H9 (cell line): Measurements from ENCODE around the gene C17orf114.

Experiments
- DNase-seq: peaks from one replicate; pipeline ENCODE4 v3.0.0-alpha.2; 2017
- H2AFZ ChIP-seq: one replicate; pipeline ENCODE4 v1.6.1; 2013; ENCODE audit warnings: mild to moderate bottlenecking, low read length, control low read depth, moderate library complexity
- H2AK5ac ChIP-seq: 2 replicates; pipeline ENCODE4 v1.6.1; 2013; ENCODE audit warnings: low read length, control low read depth, mixed read lengths; ENCODE audit not compliant: insufficient read length
- H2BK120ac ChIP-seq: one replicate; pipeline ENCODE4 v1.6.1; 2013; ENCODE audit warnings: low read depth, mild to moderate bottlenecking, low read length, control low read depth, inconsistent platforms; ENCODE audit not compliant: poor library complexity, severe bottlenecking
- H2BK12ac ChIP-seq: 2 replicates; pipeline ENCODE4 v1.6.1; 2013; ENCODE audit warnings: low read length, control low read depth, mixed read lengths, low read depth; ENCODE audit not compliant: insufficient read length
- H2BK15ac ChIP-seq: 2 replicates; pipeline ENCODE4 v1.6.1; 2013; ENCODE audit warnings: low read depth, low read length, control low read depth
- H2BK20ac ChIP-seq: one replicate; pipeline ENCODE4 v1.6.1; 2013; ENCODE audit warnings: low read depth, mild to moderate bottlenecking, low read length, control low read depth, inconsistent platforms; ENCODE audit not compliant: poor library complexity, severe bottlenecking
- H2BK5ac ChIP-seq: 2 replicates; pipeline ENCODE4 v1.6.1; 2013; ENCODE audit warnings: low read length, control low read depth, mixed read lengths; ENCODE audit not compliant: insufficient read length
- H3K14ac ChIP-seq: 2 replicates; pipeline ENCODE4 v1.6.1; 2013; ENCODE audit warnings: low read length, control low read depth; ENCODE audit not compliant: insufficient read depth
- H3K18ac ChIP-seq: 2 replicates; pipeline ENCODE4 v1.6.1; 2013; ENCODE audit warnings: low read depth, mild to moderate bottlenecking, mixed read lengths, low read length, control low read depth; ENCODE audit not compliant: insufficient read length
- H3K23ac ChIP-seq: 2 replicates; pipeline ENCODE4 v1.6.1; 2013; ENCODE audit warnings: low read length, control low read depth, mixed read lengths, low read depth; ENCODE audit not compliant: insufficient read length
- H3K23me2 ChIP-seq: 2 replicates; pipeline ENCODE4 v1.6.1; 2013; ENCODE audit warnings: low read depth, mild to moderate bottlenecking, mixed read lengths, low read length, control low read depth; ENCODE audit not compliant: insufficient read length, poor library complexity, severe bottlenecking
- H3K27ac ChIP-seq: 2 replicates; pipeline ENCODE4 v1.5.1; 2013; ENCODE audit warnings: low read length, control low read depth, mixed read lengths, low read depth; ENCODE audit not compliant: insufficient read length
- H3K27me3 ChIP-seq: 2 replicates; pipeline ENCODE4 v1.6.1; 2013; ENCODE audit warnings: low read length, control low read depth, inconsistent platforms; ENCODE audit not compliant: insufficient read depth
- H3K4ac ChIP-seq: 2 replicates; pipeline ENCODE4 v1.6.1; 2013; ENCODE audit warnings: low read depth, mild to moderate bottlenecking, control low read depth, inconsistent platforms, low read length, moderate library complexity
- H3K4me1 ChIP-seq: 2 replicates; pipeline ENCODE4 v1.6.1; 2013; ENCODE audit warnings: low read length, control low read depth, inconsistent platforms; ENCODE audit not compliant: insufficient read depth
- H3K4me2 ChIP-seq: 2 replicates; pipeline ENCODE4 v1.6.1; 2013; ENCODE audit warnings: low read length, control low read depth, mixed read lengths; ENCODE audit not compliant: insufficient read length, insufficient read depth
- H3K56ac ChIP-seq: 2 replicates; pipeline ENCODE4 v1.6.1; 2013; ENCODE audit warnings: low read depth, mild to moderate bottlenecking, mixed read lengths, low read length, control low read depth; ENCODE audit not compliant: insufficient read length
- H3K79me1 ChIP-seq: 2 replicates; pipeline ENCODE4 v1.6.1; 2013; ENCODE audit warnings: low read depth, mild to moderate bottlenecking, moderate library complexity, low read length, control low read depth, inconsistent platforms; ENCODE audit not compliant: insufficient read depth, poor library complexity, severe bottlenecking
- H3K79me2 ChIP-seq: 2 replicates; pipeline ENCODE4 v1.6.1; 2013; ENCODE audit warnings: low read length, control low read depth, inconsistent platforms; ENCODE audit not compliant: insufficient read depth
- H3K9ac ChIP-seq: 2 replicates; pipeline ENCODE4 v1.6.1; 2013; ENCODE audit warnings: low read length, control low read depth, mixed read lengths; ENCODE audit not compliant: insufficient read length; ENCODE audit errors: extremely low read depth
- H3K9me3 ChIP-seq: one replicate; pipeline ENCODE4 v1.6.1; 2013; ENCODE audit warnings: low read depth, low read length, inconsistent platforms; ENCODE audit not compliant: control insufficient read depth
- H3T11ph ChIP-seq: one replicate; pipeline ENCODE4 v1.6.1; 2013; ENCODE audit warnings: mild to moderate bottlenecking, low read length, control low read depth, inconsistent platforms
- H4K20me1 ChIP-seq: one replicate; pipeline ENCODE4 v1.6.1; 2013; ENCODE audit not compliant: control insufficient read depth, insufficient read length, insufficient read depth
- H4K5ac ChIP-seq: 2 replicates; pipeline ENCODE4 v1.6.1; 2013; ENCODE audit warnings: low read depth, mild to moderate bottlenecking, mixed read lengths, low read length, control low read depth; ENCODE audit not compliant: insufficient read length
- H4K8ac ChIP-seq: replicated peaks from 2 replicates; pipeline ENCODE4 v1.6.1; 2013; ENCODE audit warnings: low read length, control low read depth, mixed read lengths, low read depth; ENCODE audit not compliant: insufficient read length
- H4K91ac ChIP-seq: 2 replicates; pipeline ENCODE4 v1.6.1; 2013; ENCODE audit warnings: low read depth, mild to moderate bottlenecking, moderate library complexity, mixed read lengths, low read length, control low read depth; ENCODE audit not compliant: insufficient read length
- H3K27ac Mint-ChIP-seq, 3 experiments: 2 replicates in 2 of 3; 3 replicates in 1 of 3; pipeline ENCODE4 v1.8.0; 2020 to 2021; ENCODE audit warnings: mixed read lengths in 3 of 3, mild to moderate bottlenecking in 1 of 3, moderate library complexity in 1 of 3
- H3K27me3 Mint-ChIP-seq: 2 replicates; pipeline ENCODE4 v1.8.0; 2021; ENCODE audit warnings: low read depth, mild to moderate bottlenecking, moderate library complexity, mixed read lengths
- H3K36me3 Mint-ChIP-seq, 3 experiments: 2 replicates in 2 of 3; 3 replicates in 1 of 3; pipeline ENCODE4 v1.8.0; 2020 to 2021; ENCODE audit warnings: low read depth in 3 of 3, mixed read lengths in 3 of 3; ENCODE audit not compliant: insufficient read depth in 1 of 3
- H3K4me1 Mint-ChIP-seq, 2 experiments: 2 replicates each; pipeline ENCODE4 v1.8.0; 2020; ENCODE audit warnings: mixed read lengths in 2 of 2
- H3K4me3 Mint-ChIP-seq, 2 experiments: 2 replicates in 1 of 2; 3 replicates in 1 of 2; pipeline ENCODE4 v1.8.0; 2020 to 2021; ENCODE audit warnings: mild to moderate bottlenecking in 2 of 2, mixed read lengths in 2 of 2, moderate library complexity in 1 of 2
- H3K9me3 Mint-ChIP-seq, 2 experiments: 2 replicates in 1 of 2; 3 replicates in 1 of 2; pipeline ENCODE4 v1.8.0; 2020; ENCODE audit warnings: mild to moderate bottlenecking in 2 of 2, mixed read lengths in 2 of 2, moderate library complexity in 1 of 2
- WGBS: extraction: QIAGEN DNeasy Blood & Tissue Kit; methylation state at CpG from one replicate; pipeline ENCODE4 v1.1.7; 2013; ENCODE audit warnings: missing lambda C conversion rate, low lambda C conversion rate, mixed read lengths; ENCODE audit not compliant: insufficient read length; ENCODE audit errors: extremely low coverage; 5-methylcytosine and 5-hydroxymethylcytosine counted together
- TF ChIP-seq, protein P1 (sequence below): fragments of 200-600 bp; sonication (generic); conservative IDR thresholded peaks from 3 replicates; pipeline ENCODE4 v1.8.0; 2021; ENCODE audit warnings: antibody characterized with exemption, mild to moderate bottlenecking

Gene C17orf114

DNA sequence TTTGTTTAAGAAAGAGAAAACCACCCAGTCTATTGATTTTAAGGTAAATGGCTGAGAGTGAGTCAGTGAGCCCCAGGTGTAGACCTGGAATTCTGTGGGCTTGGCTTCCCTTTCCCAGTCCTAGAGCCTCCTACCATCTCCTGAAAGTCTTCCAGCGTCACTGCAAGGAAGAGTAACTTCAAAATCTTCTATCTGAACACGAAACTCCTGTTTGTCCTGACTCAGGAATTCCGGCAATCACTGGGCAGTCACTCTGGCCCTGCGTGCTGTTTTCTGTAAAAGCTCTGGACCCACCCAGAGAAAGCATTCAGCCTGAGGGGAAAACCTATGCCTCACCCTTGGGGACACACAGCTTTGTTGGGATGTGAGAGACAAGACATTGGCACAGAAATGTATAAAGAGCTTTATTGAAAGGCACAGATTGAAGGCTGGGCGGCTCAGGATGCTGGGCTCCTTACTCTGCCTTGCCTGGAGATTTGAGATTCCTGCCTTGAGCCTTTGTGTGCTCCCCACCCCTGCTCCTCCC, 46.9 kb upstream of the C17orf114 start:
- TF ChIP-seq, protein P1, sequence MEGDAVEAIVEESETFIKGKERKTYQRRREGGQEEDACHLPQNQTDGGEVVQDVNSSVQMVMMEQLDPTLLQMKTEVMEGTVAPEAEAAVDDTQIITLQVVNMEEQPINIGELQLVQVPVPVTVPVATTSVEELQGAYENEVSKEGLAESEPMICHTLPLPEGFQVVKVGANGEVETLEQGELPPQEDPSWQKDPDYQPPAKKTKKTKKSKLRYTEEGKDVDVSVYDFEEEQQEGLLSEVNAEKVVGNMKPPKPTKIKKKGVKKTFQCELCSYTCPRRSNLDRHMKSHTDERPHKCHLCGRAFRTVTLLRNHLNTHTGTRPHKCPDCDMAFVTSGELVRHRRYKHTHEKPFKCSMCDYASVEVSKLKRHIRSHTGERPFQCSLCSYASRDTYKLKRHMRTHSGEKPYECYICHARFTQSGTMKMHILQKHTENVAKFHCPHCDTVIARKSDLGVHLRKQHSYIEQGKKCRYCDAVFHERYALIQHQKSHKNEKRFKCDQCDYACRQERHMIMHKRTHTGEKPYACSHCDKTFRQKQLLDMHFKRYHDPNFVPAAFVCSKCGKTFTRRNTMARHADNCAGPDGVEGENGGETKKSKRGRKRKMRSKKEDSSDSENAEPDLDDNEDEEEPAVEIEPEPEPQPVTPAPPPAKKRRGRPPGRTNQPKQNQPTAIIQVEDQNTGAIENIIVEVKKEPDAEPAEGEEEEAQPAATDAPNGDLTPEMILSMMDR, result no peak
- Histone ChIP-seq H3K14ac (peak overlapping the region; percentile 68; the same call in 1 of the 2 replicates), H4K91ac (no peak overlapping the region), H2BK15ac (no peak overlapping the region), H4K8ac (no peak overlapping the region), H2BK20ac (no peak overlapping the region), H3K79me2 (peaks cover 8% of the 10 kb centered on the region; the same call in 1 of the 2 replicates), H3K4ac (no peak overlapping the region), H3K27me3 (no peaks in the 10 kb centered on the region; the same call in 1 of the 2 replicates), H2AFZ (no peak overlapping the region), H2BK120ac (no peak overlapping the region), H3K79me1 (peaks cover 2% of the 10 kb centered on the region), H3K18ac (no peak overlapping the region), H3K56ac (no peak overlapping the region), H3K23me2 (no peaks in the 10 kb centered on the region), H2AK5ac (no peak overlapping the region), H2BK12ac (no peak overlapping the region), H3K23ac (no peak overlapping the region), H4K5ac (peak overlapping the region; percentile 22), H3K9ac (no peak overlapping the region), H2BK5ac (peak overlapping the region; percentile 36), H3K27ac (peak overlapping the region; percentile 29), H3K9me3 (no peaks in the 10 kb centered on the region), H3K4me1 (peaks cover 4% of the 10 kb centered on the region; the same call in 1 of the 2 replicates), H3T11ph (no peak overlapping the region), H3K4me2 (peak overlapping the region; percentile 24), H4K20me1 (no peaks in the 10 kb centered on the region)
- H3K27ac Mint-ChIP-seq, result peak overlapping the region; percentile 87 to 98 (median 90)
- WGBS, result no CpG with 5 or more reads among the region's 5 CpGs
- no peaks in the 10 kb centered on the region for H3K9me3 Mint-ChIP-seq
- H3K27me3 Mint-ChIP-seq, result no peaks in the 10 kb centered on the region
- DNase-seq, result peak; percentile 56
- peaks cover 62 to 64% of the 10 kb centered on the region in 2 experiments for H3K4me1 Mint-ChIP-seq
- no peak overlapping the region for H3K4me3 Mint-ChIP-seq
- H3K36me3 Mint-ChIP-seq, result peaks cover 0 to 3% (median 0%) of the 10 kb centered on the region in 3 experiments; a peak in 2 of 7 replicates
